Measurements from ENCODE around the gene OSBPL9.
"Not testable (repeated sequence)": the region's sequence is repeated elsewhere in the genome, so short reads cannot be mapped to it uniquely, and the experiment has no call there.

The OSBPL9 gene

DNA sequence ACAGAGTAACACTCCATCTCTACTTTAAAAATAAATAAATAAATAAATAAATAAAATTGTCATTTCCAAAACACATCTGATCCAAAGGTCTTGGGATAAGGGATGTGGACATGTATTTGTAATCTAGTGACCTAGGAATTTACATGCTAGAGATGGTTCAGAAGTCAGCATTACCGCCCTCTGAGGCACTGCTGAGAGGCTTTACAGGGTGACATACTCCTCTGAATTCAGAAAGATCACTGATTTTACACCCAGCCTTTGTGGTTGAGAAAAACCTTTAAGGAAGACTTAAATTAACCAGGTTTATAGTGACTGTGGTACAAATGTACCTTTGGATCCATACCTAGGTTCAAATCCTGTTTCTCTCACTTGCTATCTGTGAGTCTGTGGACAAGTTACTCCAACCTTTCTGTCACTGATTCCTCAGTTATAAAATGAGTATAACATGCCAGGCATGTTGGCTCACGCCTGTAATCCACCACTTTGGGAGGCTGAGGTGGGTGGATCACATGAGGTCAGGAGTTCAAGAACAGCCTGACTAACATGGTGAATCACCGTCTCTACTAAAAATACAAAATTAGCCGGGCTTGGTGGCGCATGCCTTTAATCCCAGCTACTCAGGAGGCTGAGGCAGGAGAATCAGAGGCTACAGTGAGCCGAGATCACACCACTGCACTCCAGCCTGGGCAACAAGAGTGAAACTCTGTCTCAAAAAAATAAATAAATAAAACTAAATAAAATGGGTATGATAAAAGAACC is 20.1 kb downstream of the OSBPL9 start:
- no peak for DNase-seq (ENCODE audit: low read depth)

DNA sequence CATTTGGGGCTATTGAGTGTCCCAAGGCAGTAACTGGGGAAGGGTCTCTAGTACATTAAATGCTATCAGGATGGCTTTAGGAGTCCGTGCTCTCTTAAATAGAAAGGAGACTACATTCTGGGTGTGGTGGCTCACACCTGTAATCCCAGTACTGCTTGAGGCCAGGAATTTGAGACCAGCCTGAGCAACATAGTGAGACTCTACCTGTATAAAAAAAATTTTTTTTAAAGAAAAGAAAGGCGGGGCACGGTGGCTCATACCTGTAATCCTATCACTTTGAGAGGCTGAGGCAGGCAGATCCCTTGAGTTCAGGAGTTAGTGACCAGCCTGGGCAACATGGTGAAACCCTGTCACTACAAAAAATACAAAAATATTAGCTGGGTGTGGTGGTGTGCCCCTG is 21.5 kb downstream of the OSBPL9 start:
- DNase-seq (ENCODE audit: low read depth), result no peak

DNA sequence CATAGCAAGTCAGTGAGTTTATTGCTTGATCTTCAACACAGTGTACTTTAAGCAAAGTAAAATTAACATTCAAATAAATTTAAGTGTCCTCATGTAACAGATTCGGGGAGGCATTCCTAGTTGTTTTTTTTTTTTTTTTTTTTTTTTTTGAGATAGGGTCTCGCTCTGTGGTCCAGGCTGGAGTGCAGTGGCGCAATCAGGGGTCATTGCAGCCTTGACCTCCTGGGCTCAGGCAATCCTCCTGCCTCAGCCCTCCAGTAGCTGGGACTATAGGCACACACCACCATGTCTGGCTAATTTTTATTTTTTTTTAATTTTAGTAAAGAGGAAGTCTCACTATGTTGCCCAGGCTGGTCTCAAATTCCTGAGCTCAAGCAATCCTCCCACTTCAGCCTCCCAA is 22.8 kb downstream of the OSBPL9 start:
- no peak for DNase-seq (ENCODE audit: low read depth)

DNA sequence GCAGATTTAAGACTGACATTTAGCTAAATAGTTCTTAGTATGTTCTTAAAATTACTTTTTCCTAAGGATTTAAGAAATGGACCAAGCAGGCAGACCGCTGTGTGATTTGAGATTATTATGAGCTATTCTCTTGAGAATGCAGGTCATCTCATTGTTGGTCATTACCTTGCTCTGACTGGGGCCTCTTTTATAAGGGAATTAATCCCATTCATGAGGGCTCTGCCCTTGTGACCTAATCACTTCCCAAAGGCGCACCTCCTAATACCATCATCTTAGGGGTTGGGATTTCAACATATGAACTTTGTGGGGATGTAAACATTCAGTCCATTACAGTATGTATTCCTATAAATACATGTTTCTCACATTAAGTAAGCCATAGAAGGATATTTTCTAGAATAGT is 24.2 kb downstream of the OSBPL9 start:
- DNase-seq (ENCODE audit: low read depth), result no peak

DNA sequence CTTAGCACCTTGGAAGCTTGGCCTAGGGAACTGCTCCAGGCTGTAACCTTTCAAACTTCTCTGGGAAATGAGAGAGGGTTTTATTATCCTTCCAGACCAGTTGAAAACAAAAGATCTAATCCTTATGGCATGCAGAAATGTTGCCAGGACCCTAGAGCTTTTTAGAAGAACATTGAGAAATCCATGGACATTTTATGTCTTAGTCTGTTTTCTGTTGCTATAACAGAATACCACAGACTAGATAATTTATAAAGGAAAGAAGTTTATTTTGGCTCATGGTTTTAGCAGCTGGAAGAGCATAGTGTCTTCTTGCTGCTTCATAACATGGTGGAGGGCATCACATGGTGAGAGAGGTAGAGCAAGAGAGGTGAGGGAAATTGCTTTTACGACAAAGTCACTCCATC is 25.8 kb downstream of the OSBPL9 start:
- no peak for DNase-seq (ENCODE audit: low read depth)

DNA sequence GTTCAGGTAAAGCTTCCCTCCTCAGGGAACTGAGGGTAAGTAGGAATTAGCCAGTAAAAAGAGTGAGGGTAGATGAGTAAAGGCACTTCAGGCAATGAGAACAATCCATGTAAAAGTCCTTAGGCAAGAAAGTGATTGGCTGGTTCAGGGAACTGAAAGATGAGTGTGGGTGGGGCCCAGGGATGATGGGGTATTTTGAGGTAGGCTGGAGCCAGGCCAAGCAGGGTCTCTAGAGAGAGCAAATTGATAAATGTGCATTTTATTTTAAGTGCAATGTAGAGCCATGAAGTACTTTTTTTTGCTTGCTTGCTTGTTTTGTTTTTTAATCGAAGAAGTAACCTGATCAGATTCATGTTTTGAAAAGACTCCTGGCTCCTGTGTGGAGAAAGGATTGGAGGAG is 26.5 kb downstream of the OSBPL9 start:
- DNase-seq (ENCODE audit: low read depth), result no peak

DNA sequence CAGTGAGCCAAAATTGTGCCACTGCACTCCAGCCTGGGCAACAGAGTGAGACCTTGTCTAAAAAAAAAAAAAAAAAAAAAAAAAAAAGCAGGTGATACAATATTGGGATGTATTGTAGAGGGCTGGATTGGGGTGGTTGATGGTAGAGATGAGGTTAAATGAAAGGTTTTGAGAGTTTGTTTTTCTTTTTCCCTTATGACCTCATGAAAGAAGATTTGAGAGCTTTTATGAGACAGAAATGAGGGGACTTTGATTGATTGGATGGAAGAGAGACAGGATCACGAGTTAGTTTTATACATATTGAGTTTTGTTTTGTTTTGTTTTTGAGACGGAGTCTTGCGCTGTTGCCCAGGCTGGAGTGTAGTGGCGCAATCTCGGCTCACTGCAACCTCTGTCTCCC is 27.1 kb downstream of the OSBPL9 start:
- DNase-seq (ENCODE audit: low read depth), result no peak

DNA sequence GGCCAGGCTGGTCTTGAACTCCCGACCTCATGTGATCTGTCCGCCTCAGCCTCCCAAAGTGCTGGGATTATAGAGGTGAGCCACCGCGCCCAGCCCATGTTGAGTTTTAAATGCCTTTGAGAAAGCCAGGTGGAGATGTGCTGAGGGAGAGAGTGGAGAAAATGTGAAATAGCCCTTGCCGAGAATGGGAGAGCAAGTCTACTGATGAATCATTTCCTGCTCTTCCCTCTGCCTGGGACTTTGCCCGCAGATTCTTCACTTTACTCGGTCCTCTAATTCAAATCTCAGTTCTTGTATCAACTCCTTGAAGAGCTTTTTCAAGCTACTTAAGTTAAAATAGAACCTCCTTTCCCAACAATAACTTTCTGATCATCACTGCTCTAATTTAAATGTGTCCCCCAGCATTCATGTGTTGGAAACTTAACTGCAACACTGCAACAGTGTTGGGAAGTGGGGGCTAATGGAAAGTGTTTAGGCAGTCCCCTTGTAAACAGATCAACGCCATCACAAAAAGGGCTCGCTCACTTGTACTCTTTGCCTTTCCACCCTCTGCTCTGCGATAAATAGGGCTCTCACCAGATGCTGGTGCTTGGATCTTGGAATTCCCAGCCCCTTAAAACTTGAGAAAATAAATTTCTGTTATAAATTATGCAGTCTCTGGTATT is 27.8 kb downstream of the OSBPL9 start:
- no peak for DNase-seq (ENCODE audit: low read depth)

DNA sequence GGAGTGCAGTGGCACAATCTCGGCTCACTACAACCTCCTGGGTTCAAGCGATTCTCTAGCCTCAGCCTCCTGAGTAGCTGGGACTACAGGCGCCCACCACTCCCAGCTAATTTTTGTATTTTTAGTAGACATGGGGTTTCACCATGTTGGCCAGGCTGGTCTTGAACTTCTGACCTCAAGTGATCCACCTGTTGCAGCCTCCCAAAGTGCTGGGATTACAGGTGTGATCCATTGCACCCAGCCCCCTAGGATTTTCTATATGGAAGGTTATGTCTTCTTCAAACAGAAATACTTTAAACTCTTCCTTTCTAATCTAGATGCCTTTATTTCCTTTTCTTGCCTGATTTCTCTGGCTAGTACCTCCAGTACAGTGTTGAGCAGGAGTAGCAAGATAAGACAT is 29.7 kb downstream of the OSBPL9 start:
- not testable (repeated sequence) for DNase-seq (ENCODE audit: low read depth)

DNA sequence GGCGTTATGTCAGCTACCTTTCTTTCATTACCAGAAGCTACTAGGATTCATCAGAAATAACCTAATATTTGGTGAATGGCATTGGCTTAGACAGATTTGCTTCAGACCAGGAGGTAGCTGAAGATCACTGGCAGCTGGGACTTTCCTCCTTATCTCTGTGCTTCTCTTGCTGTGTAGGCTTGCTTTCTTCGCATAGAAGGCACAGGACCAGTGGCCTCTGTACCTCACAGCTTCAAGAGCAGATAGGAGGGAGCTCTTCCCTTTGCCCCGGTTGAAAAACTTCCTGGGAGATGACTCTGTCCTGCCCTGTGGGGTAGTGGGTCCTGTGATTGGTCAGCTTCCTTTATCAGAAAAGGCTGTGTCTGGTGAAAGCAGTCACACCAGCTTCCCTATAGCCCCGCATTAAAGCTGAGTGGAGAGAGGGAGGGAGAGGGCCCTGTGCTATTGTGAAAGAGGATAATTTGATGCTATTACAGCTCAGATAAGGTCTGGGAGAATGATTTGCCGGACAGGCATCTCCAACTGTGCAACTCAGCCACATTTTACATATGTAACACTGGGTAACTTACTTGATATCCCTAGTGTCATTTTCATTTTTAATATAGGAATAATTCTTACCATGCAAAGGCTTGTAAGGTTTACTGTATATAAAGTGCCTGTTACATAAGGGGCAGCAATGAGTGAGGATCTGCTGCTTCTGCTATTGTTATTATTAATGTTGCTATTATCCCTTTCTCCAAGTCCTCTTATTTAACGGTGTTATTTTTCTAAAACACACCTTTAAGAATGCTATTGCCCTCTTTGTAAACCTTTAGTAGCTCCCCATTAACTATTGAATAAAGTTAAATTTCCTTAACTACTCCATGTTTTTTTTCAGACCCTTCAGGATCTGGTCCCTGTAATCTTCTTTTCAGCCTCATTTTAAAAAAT is 31.6 kb downstream of the OSBPL9 start:
- DNase-seq (ENCODE audit: low read depth), result no peak

DNA sequence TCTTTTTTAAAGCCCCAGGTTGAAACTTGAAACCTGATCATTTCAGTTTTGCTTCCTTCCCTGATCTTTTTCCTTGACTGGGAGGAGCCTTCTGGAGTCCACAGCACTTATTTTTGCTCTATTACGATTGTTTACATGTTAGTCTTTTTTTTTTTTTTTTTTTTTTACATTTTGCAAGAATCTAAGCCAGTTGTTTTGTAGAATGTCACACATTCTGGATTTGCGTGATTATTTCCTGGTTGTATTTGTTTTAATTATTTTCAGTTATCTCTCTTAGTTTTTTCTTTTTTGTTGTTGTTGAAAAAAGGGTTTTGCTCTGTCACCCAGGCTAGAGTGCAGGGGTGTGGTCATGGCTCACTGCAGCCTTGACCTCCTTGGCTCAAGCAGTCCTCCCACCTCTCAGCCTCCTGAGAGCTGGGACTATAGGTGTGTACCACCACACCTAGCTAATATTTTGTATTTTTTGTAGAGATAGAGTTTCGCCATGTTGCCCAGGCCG is 32.8 kb downstream of the OSBPL9 start:
- DNase-seq (ENCODE audit: low read depth), result no peak

DNA sequence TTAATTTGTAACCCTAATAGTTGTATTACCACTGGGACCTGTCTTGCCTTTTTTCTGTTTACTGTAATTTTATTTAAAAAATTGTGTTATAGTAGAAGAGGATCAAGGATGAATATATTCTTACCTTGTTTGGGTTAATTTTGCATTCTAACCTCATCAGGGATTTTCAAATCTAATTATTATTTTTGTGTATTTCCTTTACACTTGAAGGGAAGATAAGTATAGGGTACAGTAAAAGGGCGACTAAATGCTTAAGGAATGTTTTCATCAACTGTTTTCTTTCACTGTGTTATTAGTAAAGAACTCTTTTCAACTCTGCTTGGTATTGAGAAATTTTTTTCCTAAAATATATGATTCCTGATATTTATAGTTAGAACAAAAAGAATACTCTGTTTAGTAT is 33.3 kb downstream of the OSBPL9 start:
- no peak for DNase-seq (ENCODE audit: low read depth)

DNA sequence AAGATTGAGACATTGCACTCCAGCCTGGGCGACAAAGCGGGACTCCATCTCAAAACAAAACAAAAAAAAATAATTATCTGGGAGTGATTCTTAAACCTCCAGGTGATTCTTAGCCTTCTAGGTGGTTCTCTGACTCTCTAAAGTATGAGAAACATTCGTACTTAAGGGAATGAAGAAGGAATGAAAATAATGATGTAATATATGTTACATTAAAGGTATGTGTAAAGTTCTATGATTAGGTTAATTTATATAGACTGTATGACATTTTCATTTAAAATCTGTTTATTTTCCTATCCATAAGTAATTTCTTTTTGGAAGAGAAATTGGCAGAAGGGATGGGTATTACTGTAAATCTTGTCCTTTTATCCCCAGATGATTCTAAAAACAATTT is 34.7 kb downstream of the OSBPL9 start:
- no peak for DNase-seq (ENCODE audit: low read depth)

DNA sequence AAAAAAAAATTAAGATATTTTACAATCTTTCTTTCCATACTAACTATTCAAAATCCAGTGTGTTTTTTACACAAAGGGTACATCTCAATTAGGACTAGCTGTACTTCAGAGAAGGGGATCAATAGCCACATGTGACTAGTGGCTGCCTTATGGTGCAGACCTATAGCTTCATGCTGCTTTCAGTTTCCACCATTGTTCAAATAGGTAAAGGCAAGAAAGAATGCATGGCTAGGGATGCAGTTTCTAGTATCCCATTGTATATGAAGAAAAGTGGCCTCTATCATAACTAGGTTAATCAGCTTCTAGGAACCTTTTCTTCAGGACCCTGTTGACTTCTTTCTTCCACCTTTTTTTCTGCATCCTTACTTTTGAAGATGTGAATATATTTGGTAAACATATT is 35.7 kb downstream of the OSBPL9 start:
- DNase-seq (ENCODE audit: low read depth), result no peak

DNA sequence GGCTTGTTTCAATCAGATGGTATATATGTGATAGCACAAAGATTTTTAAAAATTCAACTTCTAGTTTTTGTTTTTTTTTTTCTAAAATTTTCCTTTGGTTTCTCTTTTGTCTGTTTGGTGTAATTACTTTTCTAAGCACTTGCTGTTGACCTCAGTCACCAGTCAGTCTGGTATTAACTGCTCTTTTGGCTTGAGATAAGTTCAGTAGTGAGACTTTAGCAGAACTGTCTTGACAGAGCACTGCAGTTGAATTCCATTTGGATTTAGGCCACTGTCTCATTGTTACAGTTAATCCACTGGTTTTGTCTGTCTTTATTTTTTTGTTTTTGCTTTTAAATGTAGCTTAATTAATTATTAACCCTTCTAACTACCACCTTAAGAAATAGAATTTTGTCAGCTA is 36.2 kb downstream of the OSBPL9 start:
- DNase-seq (ENCODE audit: low read depth), result no peak

DNA sequence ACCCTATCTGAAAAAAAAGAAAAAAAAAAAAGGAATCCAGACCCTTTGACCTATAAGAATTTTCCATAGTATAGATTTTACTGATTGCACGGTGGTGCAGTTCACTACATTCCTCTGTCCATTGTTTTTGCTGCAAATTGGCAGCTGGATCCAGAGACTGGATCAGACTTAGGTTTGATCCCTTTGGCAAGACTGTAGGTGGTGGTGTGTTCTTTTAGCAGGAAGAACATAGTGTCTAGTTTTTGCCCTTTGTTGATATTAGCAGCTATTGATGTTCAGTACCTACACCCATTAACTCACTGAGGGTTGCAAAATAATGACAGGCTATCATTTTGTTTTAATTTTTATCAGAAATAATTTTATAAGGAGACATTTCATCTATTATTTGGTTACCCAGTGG is 37.1 kb downstream of the OSBPL9 start:
- no peak for DNase-seq (ENCODE audit: low read depth)

DNA sequence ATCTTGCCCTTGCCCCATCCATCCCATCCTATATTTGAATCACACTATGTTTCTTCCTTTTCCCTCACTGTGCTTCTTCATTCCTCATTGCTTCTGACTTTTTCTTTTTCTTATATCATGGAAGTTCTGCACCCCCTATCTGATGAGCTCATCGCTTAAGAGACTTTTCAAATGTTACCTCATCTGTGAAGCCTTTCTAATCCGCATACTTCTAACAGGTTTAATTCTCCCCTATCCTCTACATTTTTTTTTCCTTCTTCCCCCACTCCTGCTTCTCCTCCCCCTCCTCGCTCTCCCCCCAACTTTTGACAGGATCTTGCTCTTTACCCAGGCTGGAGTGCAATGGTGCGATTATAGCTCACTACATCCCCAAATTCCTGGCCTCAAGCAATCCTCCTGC is 39.5 kb downstream of the OSBPL9 start:
- DNase-seq (ENCODE audit: low read depth), result no peak

DNA sequence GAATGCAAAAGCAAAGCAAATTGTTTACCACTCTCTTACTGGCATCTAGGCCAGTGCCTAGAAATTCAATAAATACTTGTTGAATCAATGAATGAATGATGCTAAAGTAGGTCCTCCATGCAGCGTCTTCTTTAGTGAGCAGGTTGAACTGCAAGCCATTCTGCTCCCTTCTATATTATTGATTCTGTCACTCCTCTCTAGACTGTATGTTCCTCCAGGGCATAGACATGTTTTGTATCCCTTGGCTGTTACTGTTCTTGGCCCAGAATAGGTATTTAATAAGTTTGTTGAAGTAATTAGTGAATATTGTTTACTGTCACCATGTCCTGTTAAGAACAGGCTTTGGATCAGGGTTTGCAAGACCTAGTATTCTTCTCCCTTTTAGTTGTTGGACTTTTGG is 43.7 kb downstream of the OSBPL9 start:
- DNase-seq (ENCODE audit: low read depth), result no peak

DNA sequence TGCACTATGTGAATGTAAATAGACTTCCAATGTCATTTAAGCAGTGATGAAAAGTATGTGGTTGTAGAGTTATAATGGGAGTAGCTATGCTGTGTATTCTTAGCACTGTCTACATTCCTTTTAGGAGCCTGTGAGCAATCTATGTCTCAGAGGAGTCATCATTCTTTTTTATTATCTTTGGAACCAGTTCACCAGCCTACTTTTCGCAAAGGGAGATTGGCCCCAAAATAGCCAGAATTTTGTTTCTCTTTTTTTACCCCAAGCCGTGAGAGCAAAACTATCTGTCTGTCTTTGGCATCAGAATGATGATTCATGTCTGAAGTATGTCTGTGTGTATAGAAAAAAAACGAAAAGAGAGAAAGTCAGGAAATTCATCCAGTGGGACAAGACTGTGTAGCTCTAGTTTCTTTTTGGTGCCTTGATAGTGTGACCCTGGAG is 44.2 kb downstream of the OSBPL9 start:
- DNase-seq (ENCODE audit: low read depth), result no peak

DNA sequence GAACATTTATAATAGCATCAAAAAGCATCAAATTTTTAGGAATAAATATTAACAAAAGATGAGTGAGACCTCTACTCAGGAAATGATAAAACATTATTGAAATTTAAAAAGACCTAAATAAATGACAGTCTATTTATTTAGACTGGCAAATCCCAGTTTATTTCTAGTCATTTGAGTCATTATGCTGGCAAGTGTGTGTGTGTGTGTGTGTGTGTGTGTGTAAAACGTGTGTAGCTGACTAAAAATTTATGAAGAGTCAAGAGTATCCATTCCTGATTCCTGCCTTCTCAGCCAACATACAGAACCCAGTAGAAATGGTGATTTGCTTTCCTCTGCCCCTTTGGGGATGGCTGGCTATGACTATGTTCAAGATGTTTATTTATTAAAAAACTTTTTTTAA is 46.2 kb downstream of the OSBPL9 start:
- DNase-seq (ENCODE audit: low read depth), result no peak

DNA sequence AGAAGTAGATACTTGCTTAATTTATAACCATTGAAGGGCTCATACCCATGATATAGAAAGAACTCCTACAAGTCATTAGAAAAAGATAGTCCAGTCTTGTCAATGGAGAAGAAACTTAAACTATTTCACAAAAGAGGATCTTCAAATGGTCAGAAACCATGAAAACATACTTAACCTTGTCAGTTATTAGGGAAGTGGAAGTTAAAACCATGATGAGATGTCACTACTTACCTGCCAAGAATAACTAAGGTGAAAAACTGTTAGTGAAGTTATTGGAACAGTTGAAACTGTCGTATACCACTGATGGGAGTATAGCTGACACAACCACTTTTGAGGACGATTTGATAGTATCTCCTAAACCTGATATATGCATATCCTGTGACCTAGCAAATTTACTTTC is 46.8 kb downstream of the OSBPL9 start:
- DNase-seq (ENCODE audit: low read depth), result no peak

DNA sequence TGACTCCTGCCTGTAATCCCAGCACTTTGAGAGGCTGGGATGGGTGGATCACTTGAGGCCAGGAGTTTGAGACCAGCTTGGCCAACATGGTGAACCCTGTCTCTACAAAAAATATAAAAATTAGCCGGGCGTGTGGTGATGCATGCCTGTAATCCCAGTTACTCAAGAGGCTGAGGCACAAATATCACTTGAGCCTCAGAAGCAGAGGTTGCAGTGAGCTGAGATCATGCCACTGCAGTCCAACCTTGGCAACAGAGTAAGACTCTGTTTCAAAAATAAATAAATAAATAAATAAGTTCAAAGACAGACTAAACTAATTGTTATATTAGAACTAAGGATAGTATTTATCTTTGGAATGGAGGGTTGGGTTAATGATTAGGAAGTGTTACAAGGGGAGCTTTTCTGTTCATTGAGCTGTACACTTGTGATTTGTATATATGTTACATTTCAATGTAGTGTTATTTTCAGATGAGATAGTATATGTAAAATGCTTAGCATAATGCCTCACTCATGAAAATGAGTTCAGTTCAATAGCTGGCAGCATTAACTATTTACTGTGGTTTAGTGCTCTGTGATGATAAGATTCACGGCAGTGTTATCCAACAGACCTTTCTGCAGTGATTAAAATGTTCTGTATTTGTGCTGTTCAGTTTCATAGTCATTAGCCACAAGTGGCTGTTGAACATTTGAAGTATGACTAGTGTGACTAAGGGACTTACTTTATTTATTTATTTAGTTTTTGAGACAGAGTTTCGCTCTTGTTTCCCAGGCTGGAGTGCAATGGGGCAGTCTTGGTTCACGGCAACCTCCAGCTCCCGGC is 47.7 kb downstream of the OSBPL9 start:
- DNase-seq (ENCODE audit: low read depth), result no peak
